ENCODE measurements around the gene MYL10. TPM values are rescaled to one million over a fixed set of nuclear protein-coding genes. Genes with fewer than 3 reads are reported as not detected.

Gene MYL10
- total RNA-seq, 1 experiment from 2014 or later: not detected

DNA sequence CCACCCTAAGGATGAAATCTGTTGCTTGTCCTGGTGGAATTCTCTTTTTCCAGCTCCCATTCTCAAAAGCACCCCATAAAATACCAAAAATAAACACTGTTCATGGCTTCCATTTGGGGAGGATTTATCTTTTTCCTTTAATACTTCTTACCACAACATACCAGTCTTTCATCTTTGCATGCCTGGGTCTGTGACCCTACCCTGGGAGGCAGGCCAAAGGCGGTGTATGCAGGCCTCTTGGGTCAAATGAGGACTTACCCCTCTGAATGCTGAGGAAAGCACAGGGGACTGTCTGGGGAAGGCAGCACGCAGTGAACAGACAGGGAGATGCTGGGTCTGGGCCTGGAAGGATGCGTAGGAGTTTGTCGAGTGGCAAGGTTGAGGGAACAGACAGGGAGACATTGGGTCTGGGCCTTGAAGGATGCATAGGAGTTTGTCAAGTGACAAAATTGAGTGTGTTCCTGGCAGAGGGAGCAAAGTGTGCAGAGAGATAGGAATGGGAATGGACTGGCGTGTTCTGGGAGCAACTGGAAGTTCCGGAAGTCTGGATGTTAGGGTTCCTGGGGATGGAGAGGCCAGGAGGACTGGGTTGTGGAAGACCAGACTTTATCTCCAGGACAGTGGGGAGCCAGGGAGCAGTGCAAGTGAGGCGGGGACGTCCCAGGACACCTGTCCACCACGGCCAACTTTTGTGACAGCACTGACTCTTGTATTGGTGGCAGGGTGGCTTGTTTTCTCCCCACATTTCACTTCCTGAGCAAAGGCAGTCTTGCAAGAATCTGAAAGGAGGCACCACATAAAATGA is 40.8 kb downstream of the MYL10 start:
- no peak for DNase-seq
- BruUV-seq (replicated peaks): no TSS peak
- no peaks in the 10 kb centered on the region for H3K36me3 ChIP-seq (ENCODE audit: low read depth)
- H3K4me1 ChIP-seq (replicated peaks; ENCODE audit: insufficient read depth): peaks cover 7% of the 10 kb centered on the region; the same call in 1 of the 2 replicates
- H3K4me3 ChIP-seq: no peak overlapping the region
- ChIA-PET POLR2A (ENCODE audit: unreplicated experiment) (no interaction called here), CTCF (no interaction called here)
- no peaks in the 10 kb centered on the region for H3K9me3 ChIP-seq (ENCODE audit: insufficient read depth, low read depth)
- no peaks in the 10 kb centered on the region for H4K20me1 ChIP-seq (ENCODE audit: insufficient read depth)
- intact Hi-C loops (cut with micrococcal nuclease; ENCODE audit: unreplicated experiment): no loop called here
- H3F3A ChIP-seq (ENCODE audit: insufficient read depth, low read depth): no peaks in the 10 kb centered on the region
- H3K27ac ChIP-seq: no peak overlapping the region
- no peak overlapping the region for H3K4me2 ChIP-seq
- H2AFZ ChIP-seq: no peak overlapping the region
- TF ChIP-seq EZH2 (IDR thresholded peaks at IDR 0.05; ENCODE audit: low read depth): no peak
- TF ChIP-seq, protein P1, sequence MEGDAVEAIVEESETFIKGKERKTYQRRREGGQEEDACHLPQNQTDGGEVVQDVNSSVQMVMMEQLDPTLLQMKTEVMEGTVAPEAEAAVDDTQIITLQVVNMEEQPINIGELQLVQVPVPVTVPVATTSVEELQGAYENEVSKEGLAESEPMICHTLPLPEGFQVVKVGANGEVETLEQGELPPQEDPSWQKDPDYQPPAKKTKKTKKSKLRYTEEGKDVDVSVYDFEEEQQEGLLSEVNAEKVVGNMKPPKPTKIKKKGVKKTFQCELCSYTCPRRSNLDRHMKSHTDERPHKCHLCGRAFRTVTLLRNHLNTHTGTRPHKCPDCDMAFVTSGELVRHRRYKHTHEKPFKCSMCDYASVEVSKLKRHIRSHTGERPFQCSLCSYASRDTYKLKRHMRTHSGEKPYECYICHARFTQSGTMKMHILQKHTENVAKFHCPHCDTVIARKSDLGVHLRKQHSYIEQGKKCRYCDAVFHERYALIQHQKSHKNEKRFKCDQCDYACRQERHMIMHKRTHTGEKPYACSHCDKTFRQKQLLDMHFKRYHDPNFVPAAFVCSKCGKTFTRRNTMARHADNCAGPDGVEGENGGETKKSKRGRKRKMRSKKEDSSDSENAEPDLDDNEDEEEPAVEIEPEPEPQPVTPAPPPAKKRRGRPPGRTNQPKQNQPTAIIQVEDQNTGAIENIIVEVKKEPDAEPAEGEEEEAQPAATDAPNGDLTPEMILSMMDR (conservative IDR thresholded peaks at IDR 0.05): no peak
- 0 out of 2 replicates have a peak, but pooled peaks cover 5% of the 10 kb centered on the region for H3K27me3 ChIP-seq (ENCODE audit: insufficient read depth, low read depth)
- H3K79me2 ChIP-seq (ENCODE audit: low read depth): no peaks in the 10 kb centered on the region
- H3K9me2 ChIP-seq (ENCODE audit: insufficient read depth): no peaks in the 10 kb centered on the region

DNA sequence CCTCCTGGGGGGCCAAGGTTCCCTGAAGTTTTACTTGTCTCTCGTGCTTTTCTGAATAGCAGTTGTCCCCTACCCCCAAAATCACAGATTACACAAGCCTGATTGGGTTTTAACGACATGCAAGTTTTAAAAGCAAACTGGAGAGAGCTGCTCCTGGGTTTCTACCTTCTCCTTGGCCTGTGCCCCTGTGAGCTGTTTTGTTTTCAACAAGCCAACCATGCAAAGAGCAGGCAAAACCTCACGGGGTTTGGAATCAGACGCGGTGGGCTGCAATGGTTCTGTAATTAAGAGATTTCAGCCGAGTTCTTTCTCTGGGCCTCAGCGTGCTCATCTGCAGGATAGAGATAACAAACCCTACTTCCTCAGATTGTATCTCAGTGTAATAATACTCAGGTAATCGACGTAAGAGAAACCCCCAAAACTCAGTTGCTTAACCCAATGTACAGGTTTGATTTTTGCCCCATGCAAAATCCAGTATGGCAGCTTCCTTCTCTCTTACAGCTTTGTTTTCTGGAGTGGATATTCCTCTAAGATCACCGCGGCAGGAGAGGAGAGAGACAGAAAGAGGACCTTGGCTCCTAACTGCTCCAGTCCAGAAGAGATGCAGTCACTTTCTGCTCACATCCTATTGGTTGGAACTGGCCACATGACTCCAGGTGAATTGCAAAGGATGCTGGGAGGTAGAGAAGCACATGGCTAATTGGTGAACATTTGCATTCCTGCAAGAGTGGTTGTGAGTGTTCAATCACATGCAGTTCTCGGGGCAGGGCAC is 42.0 kb downstream of the MYL10 start:
- Histone ChIP-seq H3K4me2 (no peak overlapping the region), H4K20me1 (ENCODE audit: insufficient read depth) (no peaks in the 10 kb centered on the region), H3K4me1 (replicated peaks; ENCODE audit: insufficient read depth) (peaks cover 7% of the 10 kb centered on the region; the same call in 1 of the 2 replicates), H3K4me3 (no peak overlapping the region), H3K27ac (no peak overlapping the region), H3K27me3 (ENCODE audit: insufficient read depth, low read depth) (0 out of 2 replicates have a peak, but pooled peaks cover 15% of the 10 kb centered on the region), H3K9me3 (ENCODE audit: insufficient read depth, low read depth) (no peaks in the 10 kb centered on the region), H3K36me3 (ENCODE audit: low read depth) (no peaks in the 10 kb centered on the region), H3F3A (ENCODE audit: insufficient read depth, low read depth) (no peaks in the 10 kb centered on the region), H3K79me2 (ENCODE audit: low read depth) (no peaks in the 10 kb centered on the region), H3K9me2 (ENCODE audit: insufficient read depth) (no peaks in the 10 kb centered on the region), H2AFZ (no peak overlapping the region)
- intact Hi-C loops (cut with micrococcal nuclease; ENCODE audit: unreplicated experiment): no loop called here
- no TSS peak for BruUV-seq (replicated peaks)
- DNase-seq: no peak
- ChIA-PET POLR2A (ENCODE audit: unreplicated experiment) (no interaction called here), CTCF (no interaction called here)
- TF ChIP-seq, protein P1 (conservative IDR thresholded peaks at IDR 0.05): no peak
- TF ChIP-seq EZH2 (IDR thresholded peaks at IDR 0.05; ENCODE audit: low read depth): no peak

DNA sequence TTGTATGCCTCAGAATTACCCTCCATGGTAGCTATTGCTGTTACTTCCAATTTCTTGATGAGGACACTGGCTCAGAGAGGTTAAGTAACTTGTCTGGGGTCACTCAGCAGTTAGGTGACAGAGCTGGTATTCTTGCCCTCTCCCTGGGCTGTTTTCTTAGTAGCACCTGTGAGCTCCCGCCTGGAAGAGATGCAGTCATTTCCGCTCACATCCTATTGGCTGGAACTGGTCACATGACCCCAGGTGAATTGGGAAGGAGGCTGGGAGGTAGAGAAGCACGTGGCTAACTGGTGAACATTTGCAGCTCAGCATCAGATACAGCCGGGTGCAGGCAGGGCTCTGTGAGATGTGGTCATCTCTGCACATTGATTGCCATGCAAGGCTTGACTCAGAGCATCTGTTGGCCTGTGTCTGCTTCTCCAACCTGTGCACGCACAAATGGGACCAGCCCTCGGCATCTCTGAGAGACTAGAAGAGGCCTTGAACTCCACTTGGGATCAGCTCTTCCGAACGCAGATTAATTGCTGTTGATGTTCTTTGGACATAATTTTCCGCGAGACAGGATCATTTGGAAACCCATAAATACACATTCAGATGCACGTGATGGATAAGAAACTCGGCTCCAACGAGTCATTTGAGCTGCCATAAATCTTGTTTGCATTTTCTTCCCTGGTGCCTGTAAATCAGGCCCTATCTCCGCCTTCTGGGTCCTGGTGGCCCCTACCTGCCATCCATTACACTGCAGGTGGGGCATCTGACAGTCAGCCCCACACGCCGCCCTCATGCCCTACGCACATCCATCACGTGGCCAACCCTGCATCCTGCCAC is 42.8 kb downstream of the MYL10 start:
- peaks cover 7% of the 10 kb centered on the region; the same call in 1 of the 2 replicates for H3K4me1 ChIP-seq (replicated peaks; ENCODE audit: insufficient read depth)
- ChIA-PET POLR2A (ENCODE audit: unreplicated experiment) (no interaction called here), CTCF (no interaction called here)
- intact Hi-C loops (cut with micrococcal nuclease; ENCODE audit: unreplicated experiment): no loop called here
- no peaks in the 10 kb centered on the region for H3K79me2 ChIP-seq (ENCODE audit: low read depth)
- H3K36me3 ChIP-seq (ENCODE audit: low read depth): no peaks in the 10 kb centered on the region
- no peak overlapping the region for H3K4me3 ChIP-seq
- H3F3A ChIP-seq (ENCODE audit: insufficient read depth, low read depth): no peaks in the 10 kb centered on the region
- H3K27me3 ChIP-seq (ENCODE audit: insufficient read depth, low read depth): 0 out of 2 replicates have a peak, but pooled peaks cover 18% of the 10 kb centered on the region
- H3K4me2 ChIP-seq: no peak overlapping the region
- TF ChIP-seq, protein P1 (conservative IDR thresholded peaks at IDR 0.05): no peak
- no peak for TF ChIP-seq EZH2 (IDR thresholded peaks at IDR 0.05; ENCODE audit: low read depth)
- no peaks in the 10 kb centered on the region for H3K9me2 ChIP-seq (ENCODE audit: insufficient read depth)
- no peak for DNase-seq
- H3K9me3 ChIP-seq (ENCODE audit: insufficient read depth, low read depth): no peaks in the 10 kb centered on the region
- BruUV-seq (replicated peaks): no TSS peak
- H3K27ac ChIP-seq: no peak overlapping the region
- H4K20me1 ChIP-seq (ENCODE audit: insufficient read depth): no peaks in the 10 kb centered on the region
- no peak overlapping the region for H2AFZ ChIP-seq
